Epithelial cell of prostate (primary cell): ENCODE measurements around the gene INHBE.
"Not testable (repeated sequence)": the region's sequence is repeated elsewhere in the genome, so short reads cannot be mapped to it uniquely, and the experiment has no call there.

Experiments
- DNase-seq: peaks from one replicate; pipeline ENCODE4 v3.0.0-alpha.2; 2011; ENCODE audit warnings: low read depth, low spot score
- H3K27ac ChIP-seq: fragments of 450-650 bp; 2 replicates; pipeline ENCODE4 v1.5.1; 2017; ENCODE audit warnings: mild to moderate bottlenecking

INHBE gene

GRCh38 chr12:57490126-57490525 lies 35.0 kb downstream of the INHBE start:
- no peak overlapping the region for H3K27ac ChIP-seq
- DNase-seq: no peak

- DNase-seq: no peak
- H3K27ac ChIP-seq: no peak overlapping the region
These were observed 36.5 kb downstream of the INHBE start for GRCh38 chr12:57491393-57492280.

GRCh38 chr12:57495051-57495701 lies 40.1 kb downstream of the INHBE start:
- not testable (repeated sequence) for H3K27ac ChIP-seq, DNase-seq

DNA sequence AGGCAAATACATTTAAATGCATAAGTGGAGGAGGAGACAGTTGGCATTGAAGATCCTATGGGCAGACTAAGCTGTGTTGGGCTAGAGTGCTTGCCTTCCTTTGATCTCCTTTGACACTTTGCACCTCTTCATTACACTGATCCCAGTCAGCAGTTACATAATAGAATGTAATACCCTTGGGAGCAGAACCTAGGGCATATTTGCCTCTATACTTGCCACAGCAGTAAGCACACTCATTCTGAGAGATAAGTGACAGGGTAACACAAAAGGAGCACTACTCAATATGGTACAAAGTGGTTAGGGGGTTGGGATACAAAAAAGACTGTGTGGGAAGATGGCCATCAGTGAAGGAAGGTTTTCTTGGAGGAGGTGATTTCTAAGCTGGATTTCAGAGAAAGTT lies 41.7 kb downstream of the INHBE start:
- H3K27ac ChIP-seq: no peak overlapping the region
- no peak for DNase-seq

DNA sequence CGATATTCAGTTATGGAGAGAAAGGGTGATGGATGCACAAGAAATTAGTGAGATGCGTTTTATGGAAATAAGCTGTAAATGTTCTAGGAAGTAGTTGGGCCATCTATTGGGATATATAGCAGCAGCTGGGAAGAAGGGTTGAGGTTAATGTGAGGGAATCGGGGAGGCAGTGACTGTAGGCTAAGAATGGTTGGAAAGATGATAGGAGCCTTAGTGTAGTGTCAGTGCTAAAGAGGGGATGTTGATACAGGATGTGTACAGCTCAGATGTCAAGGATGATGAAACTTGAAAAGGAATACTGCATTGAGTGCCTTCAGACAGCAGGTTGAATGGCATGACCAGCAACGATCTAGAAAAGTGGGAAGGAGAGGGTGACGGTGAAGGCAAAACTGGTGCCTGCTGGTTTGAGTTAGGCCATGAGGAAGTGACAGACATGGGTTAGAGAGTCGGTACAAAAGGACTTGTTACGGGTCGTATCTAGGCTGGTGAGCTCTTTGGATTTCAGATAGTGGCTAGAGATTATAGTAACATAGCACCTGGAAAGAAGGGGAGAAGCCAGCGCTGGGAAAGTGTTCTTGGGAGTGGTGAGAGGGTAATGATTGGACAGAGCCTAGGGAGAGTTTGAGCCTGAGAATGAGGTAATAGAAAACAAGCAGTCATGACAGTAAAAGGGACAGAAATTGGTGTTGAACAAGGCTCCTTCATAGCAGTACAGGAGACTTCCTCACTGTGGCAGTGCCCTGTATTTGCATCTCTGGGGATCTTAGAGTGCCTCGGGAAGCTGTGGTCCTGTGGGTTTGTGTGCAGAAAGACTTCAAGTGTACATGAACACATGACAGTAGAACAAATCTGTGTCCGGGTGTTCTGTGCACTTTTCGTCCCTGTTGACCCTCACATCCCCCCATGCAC lies 42.4 kb downstream of the INHBE start:
- no peak overlapping the region for H3K27ac ChIP-seq

DNA sequence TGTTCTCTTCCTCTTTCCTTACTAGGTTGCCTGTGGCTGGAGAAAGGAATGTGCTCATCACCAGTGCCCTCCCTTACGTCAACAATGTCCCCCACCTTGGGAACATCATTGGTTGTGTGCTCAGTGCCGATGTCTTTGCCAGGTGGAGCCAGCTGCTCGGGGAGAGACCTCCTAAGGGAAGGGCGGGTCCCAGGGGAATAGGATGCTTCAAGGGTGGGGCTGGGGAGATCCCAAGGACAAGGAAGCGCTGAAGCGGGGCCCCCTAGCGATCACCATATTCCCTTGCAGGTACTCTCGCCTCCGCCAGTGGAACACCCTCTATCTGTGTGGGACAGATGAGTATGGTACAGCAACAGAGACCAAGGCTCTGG lies 43.0 kb downstream of the INHBE start:
- DNase-seq: no peak
- H3K27ac ChIP-seq: no peak overlapping the region

More for the DNA sequence above, 42.4 kb downstream of the INHBE start:
- DNase-seq: no peak

DNA sequence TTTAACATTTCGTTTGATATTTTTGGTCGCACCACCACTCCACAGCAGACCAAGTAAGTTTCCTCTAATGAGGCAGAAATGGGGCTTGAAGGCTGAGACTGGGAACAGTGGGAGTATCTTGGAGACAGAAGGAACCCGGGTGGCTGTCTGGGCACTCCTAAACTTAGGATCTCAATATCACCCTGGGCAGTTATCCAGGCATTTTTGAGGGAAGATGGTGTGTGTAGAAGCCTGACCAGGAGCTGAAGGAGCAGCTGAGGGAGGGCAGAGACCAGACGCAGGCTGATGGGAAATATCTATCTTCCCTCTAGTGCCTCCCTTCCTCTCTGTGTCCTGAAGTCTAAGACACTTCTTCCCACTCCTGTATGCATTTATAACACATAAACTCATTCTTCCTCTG lies 43.5 kb downstream of the INHBE start:
- DNase-seq: no peak
- no peak overlapping the region for H3K27ac ChIP-seq

DNA sequence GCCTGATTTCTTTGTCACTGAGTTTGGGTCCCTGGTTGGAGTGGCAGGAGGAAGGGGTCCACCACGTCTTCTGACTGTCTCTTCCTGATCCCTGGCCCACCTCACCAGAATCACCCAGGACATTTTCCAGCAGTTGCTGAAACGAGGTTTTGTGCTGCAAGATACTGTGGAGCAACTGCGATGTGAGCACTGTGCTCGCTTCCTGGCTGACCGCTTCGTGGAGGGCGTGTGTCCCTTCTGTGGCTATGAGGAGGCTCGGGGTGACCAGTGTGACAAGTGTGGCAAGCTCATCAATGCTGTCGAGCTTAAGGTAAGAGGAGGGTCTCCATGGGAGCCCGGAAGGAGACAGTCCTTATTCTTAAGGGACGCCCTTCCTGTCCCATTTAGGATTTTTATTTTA lies 45.1 kb downstream of the INHBE start:
- no peak for DNase-seq

GRCh38 chr12:57502311-57502969 lies 47.3 kb downstream of the INHBE start:
- not testable (repeated sequence) for H3K27ac ChIP-seq, DNase-seq

More for the DNA sequence above, 45.1 kb downstream of the INHBE start:
- no peak overlapping the region for H3K27ac ChIP-seq

GRCh38 chr12:57506541-57506940 lies 51.4 kb downstream of the INHBE start:
- DNase-seq, H3K27ac ChIP-seq: not testable (repeated sequence)
